Activated CD8-positive, alpha-beta memory T cell treated with anti-CD3 and anti-CD28 coated beads, Interleukin-2, amount 10 ng/mL, durations not matched to agents 7 days and 5 days (primary cell): ENCODE measurements around the gene NECAB3. TPM values are rescaled to one million over a fixed set of nuclear protein-coding genes. Genes with fewer than 3 reads are reported as not detected.

ENCODE experiments used
- ATAC-seq: fragments of 150-1000 bp; cut with Tn5 transposase; one replicate; pipeline ENCODE4 v1.10.0; 2021; ENCODE audit warnings: moderate library complexity
- CTCF ChIA-PET: fragments of 350-600 bp; sonication (Branson Sonifier 250); formaldehyde crosslinking; loops from one replicate; lab custom pipeline; 2021; ENCODE audit warnings: antibody characterized with exemption; lab: Charles Lee
- DNase-seq: peaks from one replicate; pipeline ENCODE4 v3.0.0-alpha.2; 2020
- H3K27ac Mint-ChIP-seq: one replicate; pipeline ENCODE4 v1.8.0; 2021; ENCODE audit warnings: mild to moderate bottlenecking, mixed read lengths
- H3K27me3 Mint-ChIP-seq: one replicate; pipeline ENCODE4 v1.8.0; 2021; ENCODE audit warnings: mixed read lengths
- H3K36me3 Mint-ChIP-seq: one replicate; pipeline ENCODE4 v1.8.0; 2021; ENCODE audit warnings: mild to moderate bottlenecking, mixed read lengths
- H3K4me1 Mint-ChIP-seq: one replicate; pipeline ENCODE4 v1.8.0; 2021; ENCODE audit warnings: mixed read lengths
- H3K4me3 Mint-ChIP-seq: one replicate; pipeline ENCODE4 v1.8.0; 2021; ENCODE audit warnings: mild to moderate bottlenecking, moderate library complexity, mixed read lengths
- H3K9me3 Mint-ChIP-seq: one replicate; pipeline ENCODE4 v1.8.0; 2022; ENCODE audit warnings: low read depth, mixed read lengths
- total RNA-seq, 2 experiments: library from RNA; stranded (reverse); gene quantifications; one replicate each; pipeline ENCODE4 v1.2.3, GENCODE V29; 2021

The NECAB3 gene
- 10 to 100 TPM; 28.3 to 34.0 TPM for total RNA-seq

GRCh38 chr20:33674294-33675135 lies at the start of gene NECAB3:
NECAB3 (minus strand) TSS chr20:33674428; CDS start chr20:33674352, 76 bp downstream.
- Mint-ChIP-seq H3K36me3 (peaks cover 27% of the 10 kb centered on the region), H3K9me3 (no peaks in the 10 kb centered on the region), H3K27me3 (no peaks in the 10 kb centered on the region), H3K4me1 (peaks cover 52% of the 10 kb centered on the region), H3K4me3 (peak within 1 kb of the TSS; percentile 85), H3K27ac (peak within 1 kb of the TSS; percentile 77)
- ATAC-seq (peak; percentile 88), DNase-seq (peak; percentile 73)
- CTCF ChIA-PET, result interaction anchor here (0.6 to 2.2 kb wide), 6 partner anchors 8 to 15 kb away, joined by 3 to 8 read pairs (median 4); partner anchors contain the start of gene ACTL10

GRCh38 chr20:33721391-33722140 lies 47.3 kb upstream of the NECAB3 start:
- no peaks in the 10 kb centered on the region for H3K9me3 Mint-ChIP-seq
- DNase-seq, result no peak
- no peaks in the 10 kb centered on the region for H3K27me3 Mint-ChIP-seq
- H3K4me3 Mint-ChIP-seq, result no peak overlapping the region
- peaks cover 2% of the 10 kb centered on the region for H3K36me3 Mint-ChIP-seq
- CTCF ChIA-PET, result interaction anchor here (3.3 kb wide), 1 partner anchor 54 kb away, joined by 15 read pairs; no protein-coding TSS in a partner anchor
- peaks cover 26% of the 10 kb centered on the region for H3K4me1 Mint-ChIP-seq
- no peak overlapping the region for H3K27ac Mint-ChIP-seq
- no peak for ATAC-seq

- Mint-ChIP-seq H3K4me1 (peaks cover 26% of the 10 kb centered on the region), H3K27me3 (no peaks in the 10 kb centered on the region), H3K27ac (peak within 1 kb of the TSS; percentile 81), H3K36me3 (peaks cover 3% of the 10 kb centered on the region), H3K4me3 (peak within 1 kb of the TSS; percentile 86), H3K9me3 (no peaks in the 10 kb centered on the region)
- CTCF ChIA-PET, result interaction anchor here (1.0 to 3.3 kb wide), 9 partner anchors 13 to 263 kb away, joined by 3 to 15 read pairs (median 5); partner anchors contain the start of genes CBFA2T2 and E2F1
- DNase-seq (peak; percentile 95), ATAC-seq (peak; percentile 99)
These were observed 45.9 kb upstream of the NECAB3 start, which contains the start of gene PXMP4 for GRCh38 chr20:33719989-33720709. PXMP4 (minus strand) TSS chr20:33720310; CDS start chr20:33720207, 103 bp downstream.

- Mint-ChIP-seq H3K36me3 (peaks cover 3% of the 10 kb centered on the region), H3K4me1 (peaks cover 26% of the 10 kb centered on the region), H3K9me3 (no peaks in the 10 kb centered on the region), H3K4me3 (peak overlapping the region; percentile 86), H3K27me3 (no peaks in the 10 kb centered on the region), H3K27ac (peak overlapping the region; percentile 81)
- ATAC-seq (no peak), DNase-seq (no peak)
- CTCF ChIA-PET, result interaction anchor here (0.5 to 3.3 kb wide), 10 partner anchors 13 to 262 kb away, joined by 3 to 15 read pairs (median 4); partner anchors contain the start of genes CBFA2T2 and E2F1
These were observed 45.2 kb upstream of the NECAB3 start for GRCh38 chr20:33719277-33719988.

GRCh38 chr20:33716498-33716897 lies 42.3 kb upstream of the NECAB3 start:
- no peak for DNase-seq
- no peaks in the 10 kb centered on the region for H3K9me3 Mint-ChIP-seq
- no peak overlapping the region for H3K4me3 Mint-ChIP-seq
- CTCF ChIA-PET, result no interaction called here
- H3K36me3 Mint-ChIP-seq, result peaks cover 15% of the 10 kb centered on the region
- H3K27me3 Mint-ChIP-seq, result no peaks in the 10 kb centered on the region
- ATAC-seq, result no peak
- H3K27ac Mint-ChIP-seq, result no peak overlapping the region
- peaks cover 26% of the 10 kb centered on the region for H3K4me1 Mint-ChIP-seq

- Mint-ChIP-seq H3K4me1 (peaks cover 20% of the 10 kb centered on the region), H3K4me3 (no peak overlapping the region), H3K9me3 (no peaks in the 10 kb centered on the region), H3K27ac (no peak overlapping the region), H3K36me3 (peaks cover 21% of the 10 kb centered on the region), H3K27me3 (no peaks in the 10 kb centered on the region)
- ATAC-seq (no peak), DNase-seq (no peak)
- CTCF ChIA-PET, result no interaction called here
These were observed 39.7 kb upstream of the NECAB3 start for GRCh38 chr20:33713865-33714367.

GRCh38 chr20:33711446-33711738 lies 37.2 kb upstream of the NECAB3 start:
- Mint-ChIP-seq H3K4me3 (no peak overlapping the region), H3K36me3 (peaks cover 27% of the 10 kb centered on the region), H3K27ac (peak overlapping the region; percentile 33), H3K27me3 (no peaks in the 10 kb centered on the region), H3K4me1 (peaks cover 10% of the 10 kb centered on the region), H3K9me3 (no peaks in the 10 kb centered on the region)
- CTCF ChIA-PET, result no interaction called here
- no peak for DNase-seq
- ATAC-seq, result no peak

GRCh38 chr20:33710681-33711445 lies 36.6 kb upstream of the NECAB3 start:
- H3K36me3 Mint-ChIP-seq, result peaks cover 26% of the 10 kb centered on the region
- no peak overlapping the region for H3K4me3 Mint-ChIP-seq
- H3K4me1 Mint-ChIP-seq, result peaks cover 10% of the 10 kb centered on the region
- CTCF ChIA-PET, result no interaction called here
- H3K9me3 Mint-ChIP-seq, result no peaks in the 10 kb centered on the region
- ATAC-seq (no peak), DNase-seq (no peak)
- no peaks in the 10 kb centered on the region for H3K27me3 Mint-ChIP-seq
- H3K27ac Mint-ChIP-seq, result peak overlapping the region; percentile 33

- peak overlapping the region; percentile 36 for H3K27ac Mint-ChIP-seq
- ATAC-seq, result peak; percentile 36
These were observed 35.8 kb upstream of the NECAB3 start for GRCh38 chr20:33709905-33710541.

GRCh38 chr20:33709398-33709797 lies 35.2 kb upstream of the NECAB3 start:
- CTCF ChIA-PET, result no interaction called here
- H3K36me3 Mint-ChIP-seq, result peaks cover 26% of the 10 kb centered on the region
- H3K9me3 Mint-ChIP-seq, result no peaks in the 10 kb centered on the region
- no peak overlapping the region for H3K4me3 Mint-ChIP-seq
- H3K27ac Mint-ChIP-seq, result peak overlapping the region; percentile 62
- peaks cover 10% of the 10 kb centered on the region for H3K4me1 Mint-ChIP-seq
- ATAC-seq, result peak; percentile 16
- DNase-seq, result no peak
- no peaks in the 10 kb centered on the region for H3K27me3 Mint-ChIP-seq

More at GRCh38 chr20:33709905-33710541, 35.8 kb upstream of the NECAB3 start:
- H3K4me3 Mint-ChIP-seq, result no peak overlapping the region
- CTCF ChIA-PET, result no interaction called here
- no peak for DNase-seq
- peaks cover 10% of the 10 kb centered on the region for H3K4me1 Mint-ChIP-seq
- no peaks in the 10 kb centered on the region for H3K9me3 Mint-ChIP-seq
- H3K36me3 Mint-ChIP-seq, result peaks cover 26% of the 10 kb centered on the region
- H3K27me3 Mint-ChIP-seq, result no peaks in the 10 kb centered on the region

DNA sequence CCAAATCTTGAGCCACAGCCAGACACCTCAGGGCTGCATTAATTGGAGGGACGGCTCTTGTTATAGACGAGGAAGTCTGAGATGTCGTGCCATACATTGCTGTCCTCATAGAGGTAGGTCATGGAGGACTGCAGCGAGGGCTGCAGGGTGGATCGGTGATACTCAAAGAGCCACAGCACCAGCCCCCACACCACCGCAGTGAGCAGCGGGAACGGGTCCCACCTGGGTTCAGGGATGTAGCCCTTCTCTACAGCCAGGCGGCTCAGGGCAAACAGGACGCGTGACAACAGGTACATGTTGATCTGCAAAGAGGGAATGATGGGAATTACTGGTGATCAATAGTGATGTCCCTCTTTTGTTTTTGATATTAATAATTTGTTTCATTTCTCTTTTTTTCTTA lies 33.4 kb upstream of the NECAB3 start:
- no peak overlapping the region for H3K4me3 Mint-ChIP-seq
- no peak overlapping the region for H3K27ac Mint-ChIP-seq
- peaks cover 17% of the 10 kb centered on the region for H3K36me3 Mint-ChIP-seq
- no peaks in the 10 kb centered on the region for H3K27me3 Mint-ChIP-seq
- H3K9me3 Mint-ChIP-seq, result no peaks in the 10 kb centered on the region
- no peak for DNase-seq
- peaks cover 10% of the 10 kb centered on the region for H3K4me1 Mint-ChIP-seq
- no peak for ATAC-seq
- CTCF ChIA-PET, result no interaction called here
